ENCODE results near the gene SLC46A2.

Gene SLC46A2

DNA sequence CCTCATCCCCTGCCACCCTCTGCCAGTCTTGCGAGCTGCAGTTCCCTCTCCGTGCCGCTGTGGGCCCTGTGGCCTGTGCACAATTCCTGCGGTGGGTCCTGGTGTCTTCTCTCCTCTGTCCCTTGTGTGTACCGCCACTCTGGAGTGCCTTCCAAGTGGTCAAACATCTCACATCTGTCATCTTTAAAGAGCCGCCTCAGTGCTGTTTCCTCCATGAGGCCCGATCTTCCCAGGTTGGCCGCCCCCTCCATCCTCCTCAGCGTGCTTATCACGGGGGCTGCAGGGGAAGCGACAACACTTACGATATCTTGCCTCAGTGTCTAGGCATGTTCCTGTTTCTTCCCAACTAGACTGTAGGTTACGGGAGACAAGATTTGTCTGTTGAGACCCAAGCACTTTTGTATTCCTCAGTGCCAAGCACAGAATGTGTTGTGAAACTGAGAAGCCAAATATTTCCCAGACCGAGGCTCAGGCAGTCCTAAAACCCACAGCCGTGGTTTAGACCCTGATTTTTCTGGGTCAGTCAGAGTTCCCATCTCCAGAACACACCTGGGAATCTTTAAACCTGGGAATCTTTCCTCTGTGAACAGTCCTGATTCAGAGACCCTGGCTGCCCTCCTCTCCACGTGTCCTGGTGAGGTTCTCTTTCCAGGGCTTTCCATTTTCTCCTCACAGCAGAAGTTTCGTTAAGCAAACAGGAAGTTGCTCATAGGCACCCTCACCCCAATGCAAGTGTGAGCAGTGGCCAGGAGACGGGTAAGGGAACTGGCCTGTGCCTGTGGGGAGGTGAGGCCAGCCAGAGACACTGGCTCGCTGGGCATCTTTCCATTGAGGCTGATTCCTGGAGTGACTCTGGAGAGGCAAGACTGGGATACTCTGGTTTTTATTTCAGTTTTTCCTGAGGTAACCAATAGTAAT lies 28.8 kb downstream of the SLC46A2 start:
- no peak for DNase-seq (ENCODE audit: low read depth, low spot score)
- H3K27ac ChIP-seq: peak overlapping the region; percentile 17

DNA sequence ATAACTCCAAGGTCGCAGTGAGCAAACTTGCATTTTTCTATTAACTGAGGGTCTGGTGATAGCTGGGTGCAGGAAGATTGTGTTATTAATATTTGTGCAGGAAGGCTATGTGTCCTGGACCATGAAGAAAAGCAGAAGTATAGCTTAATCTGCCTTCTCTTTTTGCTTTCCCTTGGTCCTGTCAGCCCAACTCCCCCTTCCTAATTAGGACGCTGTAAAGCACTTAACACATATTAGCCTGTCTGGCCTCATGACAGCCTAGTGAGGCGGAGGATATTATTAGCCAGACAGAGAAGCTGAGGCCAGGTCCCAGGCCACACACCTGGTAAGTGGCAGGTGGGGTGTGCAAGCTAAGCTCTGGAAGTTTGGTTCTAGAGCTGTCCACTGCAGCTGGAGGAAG lies 29.5 kb downstream of the SLC46A2 start:
- no peak overlapping the region for H3K27ac ChIP-seq
- DNase-seq (ENCODE audit: low read depth, low spot score): no peak

DNA sequence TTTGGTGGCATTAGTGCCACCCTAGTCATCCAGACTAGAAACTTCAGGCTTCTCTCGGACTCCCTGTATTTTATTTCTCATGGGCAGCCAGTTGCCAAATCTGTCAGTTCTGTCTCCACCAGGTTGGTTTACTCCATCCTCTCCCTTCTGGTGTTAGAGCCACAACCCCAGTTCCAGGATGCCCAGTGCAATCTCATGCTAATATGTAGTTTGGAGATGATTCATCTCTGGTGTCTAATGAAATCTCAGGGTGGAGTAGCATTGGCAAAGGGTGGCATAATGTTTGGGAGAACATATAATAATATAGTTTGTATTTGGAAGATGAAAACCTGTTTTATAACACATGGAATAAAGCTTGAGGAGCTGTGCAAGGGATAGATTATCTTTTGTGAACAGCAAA lies 30.2 kb downstream of the SLC46A2 start:
- peak overlapping the region; percentile 4 for H3K27ac ChIP-seq
- DNase-seq (ENCODE audit: low read depth, low spot score): no peak

DNA sequence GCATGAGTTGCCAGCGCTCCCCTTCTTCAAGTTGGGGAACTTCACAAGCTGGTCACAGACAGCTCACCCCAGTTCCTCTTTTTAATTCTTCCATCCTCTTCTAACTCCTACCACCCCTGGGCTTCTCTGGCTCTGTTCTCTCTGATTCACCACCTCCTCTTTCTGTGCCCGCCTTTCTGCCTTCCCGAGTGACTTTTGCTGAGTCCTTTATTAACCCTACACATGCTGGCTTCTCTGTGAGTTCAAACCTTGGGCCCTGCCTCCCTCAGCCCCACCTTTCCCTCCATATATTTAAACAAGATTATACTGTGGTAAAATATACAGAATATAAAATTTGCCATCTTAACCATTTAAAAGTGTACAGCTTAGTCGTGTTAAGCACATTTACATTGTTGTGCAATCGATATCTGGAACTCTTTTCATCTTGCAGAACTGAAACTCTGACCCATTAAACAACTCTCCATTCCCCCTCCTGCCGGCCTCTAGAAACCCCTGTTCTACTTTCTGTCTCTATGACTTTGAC lies 32.0 kb downstream of the SLC46A2 start:
- DNase-seq (ENCODE audit: low read depth, low spot score): no peak
- no peak overlapping the region for H3K27ac ChIP-seq

DNA sequence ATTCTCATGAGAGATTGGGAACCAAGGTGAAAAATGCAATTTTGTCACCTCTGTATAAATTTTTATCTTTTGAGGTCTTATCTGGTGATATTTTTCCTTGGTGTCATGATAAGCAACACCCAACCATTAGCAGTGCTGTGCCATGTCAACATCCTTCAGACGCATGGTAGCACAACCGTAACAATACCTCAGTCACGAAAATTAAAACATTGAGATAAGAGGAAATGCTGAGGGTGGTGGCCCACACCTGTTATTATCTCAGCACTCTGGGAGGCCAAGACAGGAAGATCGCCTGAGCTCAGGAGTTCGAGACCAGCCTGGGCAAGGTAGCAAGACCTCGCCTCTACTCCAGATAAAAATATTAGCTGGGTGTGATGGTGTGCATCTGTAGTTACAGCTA lies 32.7 kb downstream of the SLC46A2 start:
- no peak overlapping the region for H3K27ac ChIP-seq
- DNase-seq (ENCODE audit: low read depth, low spot score): no peak

DNA sequence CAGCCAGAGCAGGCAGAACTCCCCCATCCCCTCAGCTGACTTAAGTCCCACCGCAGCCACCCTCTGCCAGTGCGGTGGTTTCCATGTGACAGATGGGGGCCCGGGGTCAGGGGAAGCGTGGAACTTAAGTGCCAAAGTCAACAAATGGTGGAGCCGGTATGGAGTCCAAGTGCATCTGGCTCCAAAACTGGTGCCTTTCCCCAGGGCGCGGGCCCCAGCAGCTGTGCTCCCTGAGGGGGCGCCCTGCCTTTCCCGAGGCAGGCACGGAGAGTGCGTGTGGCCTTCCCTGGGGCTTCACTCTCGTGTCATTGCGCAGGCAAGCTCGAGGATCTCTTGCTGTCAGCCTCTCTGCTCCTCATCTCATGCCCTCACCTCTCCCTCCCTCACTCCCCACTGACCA lies 33.8 kb downstream of the SLC46A2 start:
- H3K27ac ChIP-seq: no peak overlapping the region

DNA sequence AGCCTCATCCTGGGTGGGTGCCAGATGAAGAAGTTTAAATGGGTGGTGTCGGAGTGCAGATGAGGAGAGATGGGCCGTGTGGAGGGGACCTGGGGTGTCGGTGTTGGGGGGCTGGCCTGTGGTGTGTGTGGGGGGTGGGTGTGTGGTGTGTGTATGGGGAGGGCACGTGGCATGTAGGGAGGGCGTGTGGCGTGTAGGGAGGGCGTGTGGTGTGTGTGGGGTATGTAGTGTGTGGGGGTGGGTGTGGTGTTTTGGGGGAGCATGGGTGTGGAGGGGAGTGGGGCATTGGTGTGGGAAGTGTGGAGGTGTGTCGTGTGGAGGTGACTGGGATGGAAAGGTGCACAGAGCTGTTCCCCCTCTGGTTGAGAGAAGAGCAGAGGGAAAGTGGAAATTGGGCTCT lies 34.5 kb downstream of the SLC46A2 start:
- no peak overlapping the region for H3K27ac ChIP-seq
- no peak for DNase-seq (ENCODE audit: low read depth, low spot score)

More for the DNA sequence above, 33.8 kb downstream of the SLC46A2 start:
- DNase-seq (ENCODE audit: low read depth, low spot score): no peak

DNA sequence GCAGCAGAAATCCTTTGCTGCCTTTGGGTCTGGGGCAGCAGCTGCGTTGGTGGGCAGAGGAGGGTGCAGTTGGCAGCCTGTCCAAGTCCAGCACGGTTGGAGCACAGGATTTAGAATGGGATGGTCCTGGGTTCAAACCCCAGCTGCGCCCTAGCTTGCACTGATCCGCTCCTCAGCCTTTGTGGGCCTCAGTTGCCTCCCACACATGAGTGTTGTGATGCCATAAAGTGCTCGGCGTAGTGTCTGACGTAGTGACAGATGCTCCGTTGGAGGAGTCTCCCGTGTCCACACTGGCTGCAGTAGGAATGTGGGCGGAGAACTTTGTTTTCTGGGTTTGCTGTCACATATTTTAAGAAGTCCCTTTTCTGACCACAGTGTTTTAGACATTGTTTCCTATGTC lies 36.0 kb downstream of the SLC46A2 start:
- H3K27ac ChIP-seq: no peak overlapping the region
- no peak for DNase-seq (ENCODE audit: low read depth, low spot score)

DNA sequence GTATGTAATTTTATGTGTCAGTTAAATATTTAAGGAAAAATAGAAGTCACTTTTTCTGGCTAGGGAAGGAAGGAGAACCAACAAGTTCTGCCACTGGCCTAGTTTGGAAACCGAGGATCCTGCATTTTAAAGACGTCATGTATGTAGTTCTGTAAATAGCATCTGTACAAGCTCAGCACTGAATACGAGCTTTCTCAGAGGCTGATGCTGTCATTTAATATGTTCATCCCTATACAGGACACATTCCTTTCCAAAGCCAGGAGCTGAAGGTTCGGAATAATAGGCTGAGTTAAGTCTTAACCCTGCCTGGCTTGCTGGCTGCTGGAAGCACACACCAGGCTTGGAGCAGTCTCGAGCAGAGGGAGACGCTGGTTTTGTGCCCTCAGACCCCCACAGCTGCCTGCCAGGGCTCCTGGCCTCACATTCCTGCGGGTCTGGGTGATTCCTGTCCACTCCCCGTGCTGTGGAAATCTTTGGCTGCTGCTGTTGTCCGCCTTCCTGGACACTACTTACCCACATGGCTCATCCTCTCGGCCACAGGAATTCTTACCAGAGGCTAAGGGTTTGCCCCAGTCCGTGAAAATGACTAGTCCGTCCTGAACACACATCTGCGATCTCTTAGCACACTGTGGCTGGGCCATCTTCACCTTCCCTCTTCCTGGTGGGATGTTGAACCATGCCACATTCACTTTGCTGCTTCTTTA lies 36.6 kb downstream of the SLC46A2 start:
- no peak for DNase-seq (ENCODE audit: low read depth, low spot score)
- no peak overlapping the region for H3K27ac ChIP-seq

DNA sequence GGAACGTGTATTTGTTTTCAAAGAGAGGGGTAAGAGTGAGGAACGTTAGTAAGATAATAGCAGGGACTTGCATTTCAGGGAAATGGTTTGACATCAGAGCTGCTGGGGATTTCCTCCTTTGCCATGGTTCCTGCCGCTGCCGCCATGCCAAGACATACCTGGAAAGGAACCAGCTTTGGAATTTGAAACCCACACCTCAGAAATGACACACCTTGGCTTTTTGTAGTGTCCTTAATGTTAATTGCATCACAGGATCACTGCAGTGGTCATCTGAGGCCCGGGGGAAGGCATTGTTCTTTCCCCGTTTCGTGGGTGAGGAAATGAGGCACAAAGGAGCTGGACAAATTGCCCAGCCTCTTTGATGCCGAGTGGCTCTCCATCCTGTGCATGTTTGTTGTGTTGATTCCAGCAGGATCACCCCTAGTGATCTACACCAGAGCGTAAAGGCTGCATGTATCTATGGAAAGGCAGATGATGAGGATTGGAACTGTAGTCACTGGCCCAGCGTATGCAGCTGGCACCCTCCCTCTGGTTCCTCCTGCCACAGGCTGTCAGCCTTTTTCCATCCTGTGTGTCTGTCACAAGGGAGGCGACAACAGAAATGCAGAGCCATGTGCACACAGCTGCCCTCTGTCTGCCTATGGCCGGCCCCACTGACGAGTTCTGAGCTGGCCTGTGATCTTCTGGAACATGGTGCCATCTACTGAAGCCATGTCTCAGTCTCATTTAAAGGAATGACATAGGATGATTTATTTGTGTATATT lies 37.8 kb downstream of the SLC46A2 start:
- H3K27ac ChIP-seq: no peak overlapping the region
- no peak for DNase-seq (ENCODE audit: low read depth, low spot score)

DNA sequence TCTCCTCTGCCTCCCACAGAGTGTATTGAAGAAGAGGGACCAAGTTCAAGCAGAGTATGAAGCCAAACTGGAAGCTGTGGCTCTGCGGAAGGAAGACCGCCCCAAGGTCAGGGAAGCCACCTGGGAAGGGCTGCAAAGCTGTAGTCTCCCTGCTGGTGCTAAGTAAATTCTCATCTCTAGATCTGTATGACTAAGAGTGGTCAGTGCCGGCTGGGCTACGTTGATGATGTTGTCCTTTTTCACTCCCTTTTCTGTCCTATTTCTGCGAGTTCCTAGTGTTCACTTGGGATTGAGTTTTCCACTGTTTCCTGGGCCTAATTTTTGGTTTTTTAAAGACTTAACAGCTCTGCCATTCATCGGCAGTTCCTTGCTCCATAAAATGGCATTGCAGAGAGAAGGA lies 39.8 kb downstream of the SLC46A2 start:
- no peak overlapping the region for H3K27ac ChIP-seq
- no peak for DNase-seq (ENCODE audit: low read depth, low spot score)

DNA sequence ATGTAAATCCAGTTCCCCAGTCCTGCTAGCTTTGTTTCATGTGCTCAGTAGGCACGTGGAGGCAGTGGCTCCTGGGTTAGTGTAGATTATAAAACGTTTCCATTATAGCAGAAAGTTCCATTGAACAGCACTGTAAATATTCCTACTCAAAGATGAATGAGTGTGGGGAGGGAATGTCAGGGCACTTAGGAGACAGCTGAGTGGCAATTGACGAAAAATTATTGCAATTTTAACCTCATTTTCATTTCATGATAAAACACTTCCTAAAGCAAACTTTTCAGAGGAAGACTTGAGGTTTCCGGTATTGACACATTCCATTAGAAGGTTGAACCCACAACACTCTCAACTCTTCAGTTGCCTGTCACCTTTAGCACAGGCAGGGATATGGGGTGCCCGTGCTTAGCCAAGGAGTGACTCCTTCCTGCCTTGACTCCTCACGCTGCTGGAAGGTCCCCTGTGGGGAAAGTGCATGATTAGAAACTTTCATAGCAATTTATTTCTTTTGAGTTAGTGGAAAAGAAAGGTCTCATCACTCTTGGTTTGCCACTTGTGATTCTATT lies 41.2 kb downstream of the SLC46A2 start:
- DNase-seq (ENCODE audit: low read depth, low spot score): no peak
- no peak overlapping the region for H3K27ac ChIP-seq

DNA sequence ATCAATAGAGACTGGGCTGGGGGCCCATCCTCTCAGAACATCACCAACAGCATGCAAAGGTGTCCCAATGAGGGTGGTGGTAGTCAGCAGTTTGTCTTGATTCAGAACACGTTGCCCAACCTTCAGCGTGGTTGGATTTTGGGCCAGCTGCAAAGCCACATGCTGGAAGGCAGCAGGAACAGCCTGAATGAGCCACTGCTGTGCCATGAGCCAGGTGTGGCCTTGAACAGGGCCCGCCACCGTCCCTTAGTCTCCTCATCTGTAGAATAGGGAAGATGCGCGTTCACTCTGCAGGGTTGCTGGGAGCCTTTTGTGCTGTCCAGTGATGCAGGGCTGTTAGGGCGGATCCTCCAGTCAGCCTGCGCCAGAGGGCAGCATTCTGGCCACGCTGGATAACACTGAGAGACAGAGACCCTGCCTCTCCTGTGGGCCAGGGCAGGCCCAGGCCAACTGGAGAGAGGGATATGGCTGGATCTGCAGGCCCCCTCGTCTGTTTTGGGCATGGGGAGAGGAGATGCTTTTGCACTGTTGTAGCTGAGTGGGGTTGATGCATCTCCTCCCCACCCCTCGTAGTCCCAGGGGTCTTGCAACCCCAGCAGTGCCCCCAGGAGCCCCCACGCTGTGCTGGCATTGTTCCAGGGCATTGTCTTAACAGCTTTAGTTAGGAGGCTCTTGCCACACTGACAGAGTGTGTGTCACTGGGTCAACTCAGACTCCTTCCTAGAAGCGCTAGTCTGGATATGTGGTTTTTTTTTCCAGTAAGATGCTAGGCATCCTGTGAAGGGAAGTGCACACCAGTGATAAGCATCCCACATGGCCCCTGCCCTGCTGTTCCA lies 42.1 kb downstream of the SLC46A2 start:
- no peak for DNase-seq (ENCODE audit: low read depth, low spot score)
- no peak overlapping the region for H3K27ac ChIP-seq

DNA sequence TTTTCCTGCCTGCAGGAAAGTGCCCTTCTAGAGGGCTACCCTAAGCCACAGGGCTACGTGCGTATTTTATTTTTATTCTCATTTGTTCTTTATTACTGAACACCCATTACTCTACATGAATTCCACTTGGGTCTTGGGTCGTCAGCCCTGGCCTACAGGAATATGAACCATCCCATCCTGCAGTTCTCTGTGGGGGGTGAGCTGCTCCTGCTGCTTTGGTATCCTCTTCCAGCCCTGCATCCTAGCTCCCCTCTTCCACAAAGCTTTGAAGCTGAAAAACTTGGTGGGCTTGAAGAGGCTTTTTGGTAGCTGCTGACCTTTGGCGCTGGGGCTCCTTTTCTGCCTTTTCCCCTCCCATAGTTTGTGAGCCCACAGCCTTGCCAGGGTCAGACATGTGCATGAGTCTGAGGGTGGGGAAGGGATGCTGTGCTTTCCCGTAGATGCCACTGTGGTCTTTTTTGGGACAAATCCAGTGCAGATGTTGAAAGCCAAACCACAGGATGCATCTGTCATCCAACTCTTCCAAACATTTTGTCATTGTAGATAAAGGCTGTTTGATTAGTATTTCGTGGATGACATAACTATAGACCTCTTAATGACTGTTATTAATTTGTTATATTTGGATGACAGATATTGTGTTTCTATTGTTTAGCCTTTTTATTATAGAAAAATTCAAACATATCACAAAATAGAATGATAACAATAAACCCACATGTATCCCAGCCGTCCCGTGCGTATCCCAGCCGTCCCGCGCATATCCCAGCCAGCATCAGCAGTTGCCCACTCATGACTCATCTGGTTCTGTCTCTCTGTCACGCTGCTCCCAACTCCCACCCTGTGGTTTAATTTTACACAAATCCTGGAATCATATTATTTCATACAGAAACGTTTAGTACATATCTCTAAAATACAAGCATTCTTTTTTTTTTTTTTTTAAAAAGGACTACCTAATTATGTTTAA lies 43.9 kb downstream of the SLC46A2 start:
- DNase-seq (ENCODE audit: low read depth, low spot score): no peak
- no peak overlapping the region for H3K27ac ChIP-seq

DNA sequence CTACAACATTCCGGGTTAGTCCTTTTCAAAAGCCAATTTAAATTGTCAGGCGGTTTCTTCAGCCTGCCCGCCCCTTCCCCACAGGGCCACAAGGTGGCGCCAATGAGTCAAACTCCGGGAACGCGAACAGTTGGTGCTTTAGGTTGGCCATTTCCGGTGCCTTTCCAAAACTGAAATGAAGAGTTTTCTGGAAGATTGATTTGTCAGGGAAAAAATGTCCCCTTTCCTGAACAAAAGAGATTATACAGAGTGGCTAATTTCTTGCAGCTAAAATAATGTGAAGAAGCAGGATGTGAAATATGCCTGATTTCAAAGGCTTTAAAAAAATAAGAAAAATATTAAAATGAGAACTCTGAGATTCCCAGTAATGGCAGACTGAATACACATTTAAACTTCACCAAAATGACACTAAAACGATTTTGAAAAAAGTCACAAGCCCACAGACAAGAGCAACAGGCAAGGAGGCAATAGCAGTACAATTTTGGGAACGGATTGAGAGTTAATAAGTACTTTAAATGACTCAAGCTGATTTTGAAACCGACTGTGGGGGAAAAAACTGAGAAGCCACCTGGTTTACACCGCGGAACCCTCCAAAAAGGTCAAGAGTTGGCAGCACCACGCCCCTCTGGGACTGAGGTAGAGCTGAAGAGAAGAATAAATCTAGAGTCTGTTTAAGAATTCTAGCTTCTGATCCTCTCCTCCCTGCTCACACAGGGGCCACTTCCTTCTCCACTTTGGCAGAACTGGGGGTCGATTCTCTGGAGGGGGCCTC lies 45.7 kb downstream of the SLC46A2 start:
- no peak overlapping the region for H3K27ac ChIP-seq
- DNase-seq (ENCODE audit: low read depth, low spot score): no peak

DNA sequence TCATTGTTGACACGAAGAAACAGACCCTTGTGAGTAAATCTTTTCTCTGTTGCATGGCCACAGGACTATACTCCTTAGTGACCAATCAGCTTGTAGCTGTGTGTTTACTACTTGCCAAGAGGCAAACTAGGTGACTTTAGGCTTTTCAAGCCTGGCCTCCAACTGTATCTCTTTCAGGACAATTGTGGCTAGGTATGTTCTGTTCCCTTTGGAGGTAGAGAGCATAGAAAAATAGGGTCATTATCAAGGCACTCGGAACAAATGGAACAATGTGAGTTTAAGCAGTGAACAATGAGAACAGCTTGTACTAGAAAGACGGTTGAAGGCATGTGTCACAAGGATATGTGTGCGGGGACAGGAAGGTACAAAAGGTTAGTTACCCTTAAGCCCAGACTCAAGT lies 48.1 kb downstream of the SLC46A2 start:
- H3K27ac ChIP-seq: no peak overlapping the region
- no peak for DNase-seq (ENCODE audit: low read depth, low spot score)

DNA sequence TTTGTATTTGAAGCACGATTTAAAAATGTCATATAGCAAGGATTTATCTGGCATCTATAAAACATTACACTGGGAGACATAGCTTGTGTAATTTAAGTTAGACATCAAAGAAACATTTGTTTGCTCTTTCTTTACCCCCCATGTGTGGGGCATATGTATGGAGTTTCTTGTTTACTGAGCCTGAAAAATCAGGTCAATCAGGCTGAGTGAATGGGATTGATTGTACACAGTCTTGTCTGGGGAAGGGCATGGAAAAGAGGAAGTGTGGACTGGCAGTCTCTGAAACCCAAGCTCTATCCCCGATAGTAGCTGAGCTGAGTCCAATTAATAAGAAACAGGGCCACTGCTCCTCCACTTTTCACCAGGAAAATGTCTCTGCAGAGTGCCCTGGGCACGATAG lies 49.4 kb downstream of the SLC46A2 start:
- no peak for DNase-seq (ENCODE audit: low read depth, low spot score)
- H3K27ac ChIP-seq: no peak overlapping the region

DNA sequence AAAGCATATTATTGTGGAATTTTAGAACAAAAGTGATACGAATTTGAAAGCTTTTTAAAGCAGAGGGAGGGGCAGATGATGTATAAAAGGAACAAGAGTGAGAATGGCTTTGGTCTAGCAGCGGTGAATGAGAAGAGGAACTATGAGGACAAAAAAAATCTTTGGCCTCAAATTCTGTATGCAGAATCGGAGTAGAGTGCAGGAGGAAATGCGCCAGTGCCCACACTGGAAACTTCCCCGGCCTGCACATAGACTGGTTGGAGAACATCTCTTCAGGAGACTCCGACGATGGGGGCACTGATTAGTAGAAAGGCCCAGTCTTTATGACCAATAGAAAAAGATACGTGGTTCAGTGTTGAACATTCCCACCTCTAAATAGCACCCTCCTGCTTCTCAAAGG lies 51.3 kb downstream of the SLC46A2 start:
- no peak for DNase-seq (ENCODE audit: low read depth, low spot score)
- no peak overlapping the region for H3K27ac ChIP-seq

All from epithelial cell of prostate (primary cell).